Fibroblast of peridontal ligament (primary cell): ENCODE measurements around the gene ST6GALNAC5.
"Not testable (repeated sequence)": the region's sequence is repeated elsewhere in the genome, so short reads cannot be mapped to it uniquely, and the experiment has no call there.

Source experiments
- DNase-seq: peaks from one replicate; pipeline ENCODE4 v3.0.0-alpha.2; 2010; ENCODE audit errors: extremely low read depth

The ST6GALNAC5 gene

GRCh38 chr1:76867342-76868130 is at the start of gene ST6GALNAC5:
TSS of gene ST6GALNAC5 (plus strand) at chr1:76867480.
- peak; percentile 47 for DNase-seq

GRCh38 chr1:76820028-76820427 is 47.3 kb upstream of the ST6GALNAC5 start:
- DNase-seq: no peak

GRCh38 chr1:76822961-76823360 is 44.3 kb upstream of the ST6GALNAC5 start:
- DNase-seq: not testable (repeated sequence)

- no peak for DNase-seq
These were observed 43.2 kb upstream of the ST6GALNAC5 start for GRCh38 chr1:76824106-76824505.

- peak; percentile 11 for DNase-seq
These were observed 41.0 kb upstream of the ST6GALNAC5 start for GRCh38 chr1:76826072-76826845.

GRCh38 chr1:76827066-76827465 is 40.2 kb upstream of the ST6GALNAC5 start:
- DNase-seq: no peak

- no peak for DNase-seq
These were observed 36.9 kb upstream of the ST6GALNAC5 start for GRCh38 chr1:76830373-76830772.

GRCh38 chr1:76832521-76832920 is 34.8 kb upstream of the ST6GALNAC5 start:
- DNase-seq: no peak

GRCh38 chr1:76833151-76833550 is 34.1 kb upstream of the ST6GALNAC5 start:
- DNase-seq: no peak

- no peak for DNase-seq
These were observed 33.4 kb upstream of the ST6GALNAC5 start for GRCh38 chr1:76833856-76834255.

GRCh38 chr1:76835203-76835602 is 32.1 kb upstream of the ST6GALNAC5 start:
- peak; percentile 18 for DNase-seq

- DNase-seq: no peak
These were observed 27.0 kb upstream of the ST6GALNAC5 start for GRCh38 chr1:76840278-76840677.

- no peak for DNase-seq
These were observed 25.8 kb upstream of the ST6GALNAC5 start for GRCh38 chr1:76841460-76841859.

- peak; percentile 14 for DNase-seq
These were observed 23.3 kb upstream of the ST6GALNAC5 start for GRCh38 chr1:76843821-76844464.

- no peak for DNase-seq
These were observed 13.0 kb upstream of the ST6GALNAC5 start for GRCh38 chr1:76854255-76854654.

GRCh38 chr1:76856104-76856503 is 11.2 kb upstream of the ST6GALNAC5 start:
- no peak for DNase-seq

GRCh38 chr1:76857138-76857537 is 10.1 kb upstream of the ST6GALNAC5 start:
- no peak for DNase-seq

GRCh38 chr1:76857973-76858372 is 9.3 kb upstream of the ST6GALNAC5 start:
- no peak for DNase-seq

GRCh38 chr1:76861149-76861548 is 6.1 kb upstream of the ST6GALNAC5 start:
- no peak for DNase-seq

GRCh38 chr1:76862447-76862846 is 4.8 kb upstream of the ST6GALNAC5 start:
- peak; percentile 77 for DNase-seq

GRCh38 chr1:76864383-76864782 is 2.9 kb upstream of the ST6GALNAC5 start:
- DNase-seq: peak; percentile 42

GRCh38 chr1:76865696-76866286 is 1.5 kb upstream of the ST6GALNAC5 start:
- peak; percentile 63 for DNase-seq
